ENCODE results near the gene VASP.

The VASP gene

GRCh38 chr19:45514376-45515051 is 7.2 kb downstream of the VASP start:
- no peak for DNase-seq (ENCODE audit: low read depth in 2 of 2, low spot score in 1 of 2)

GRCh38 chr19:45515081-45515624 is 7.9 kb downstream of the VASP start:
- DNase-seq (ENCODE audit: low read depth in 2 of 2, low spot score in 1 of 2): no peak

- DNase-seq (ENCODE audit: low read depth in 2 of 2, low spot score in 1 of 2): no peak
Measured at GRCh38 chr19:45515807-45516401, 8.6 kb downstream of the VASP start.

GRCh38 chr19:45517238-45517637 is 10.0 kb downstream of the VASP start:
- no peak for DNase-seq (ENCODE audit: low read depth in 2 of 2, low spot score in 1 of 2)

- no peak for DNase-seq (ENCODE audit: low read depth in 2 of 2, low spot score in 1 of 2)
Measured at GRCh38 chr19:45517641-45518468, 10.6 kb downstream of the VASP start.

- no peak for DNase-seq (ENCODE audit: low read depth in 2 of 2, low spot score in 1 of 2)
Measured at GRCh38 chr19:45518469-45518826, 11.2 kb downstream of the VASP start.

GRCh38 chr19:45522010-45522941 is 15.0 kb downstream of the VASP start:
- no peak for DNase-seq (ENCODE audit: low read depth in 2 of 2, low spot score in 1 of 2)

- no peak for DNase-seq (ENCODE audit: low read depth in 2 of 2, low spot score in 1 of 2)
Measured at GRCh38 chr19:45523642-45524256, 16.5 kb downstream of the VASP start.

GRCh38 chr19:45524575-45525129 is 17.4 kb downstream of the VASP start:
- DNase-seq (ENCODE audit: low read depth in 2 of 2, low spot score in 1 of 2): no peak

- no peak for DNase-seq (ENCODE audit: low read depth in 2 of 2, low spot score in 1 of 2)
Measured at GRCh38 chr19:45526143-45526542, 18.9 kb downstream of the VASP start.

GRCh38 chr19:45526971-45527370 is 19.7 kb downstream of the VASP start:
- no peak for DNase-seq (ENCODE audit: low read depth in 2 of 2, low spot score in 1 of 2)

GRCh38 chr19:45527731-45528130 is 20.5 kb downstream of the VASP start:
- no peak for DNase-seq (ENCODE audit: low read depth in 2 of 2, low spot score in 1 of 2)

GRCh38 chr19:45528149-45528743 is 21.0 kb downstream of the VASP start:
- no peak for DNase-seq (ENCODE audit: low read depth in 2 of 2, low spot score in 1 of 2)

GRCh38 chr19:45528744-45529419 is 21.6 kb downstream of the VASP start:
- DNase-seq (ENCODE audit: low read depth in 2 of 2, low spot score in 1 of 2): no peak

- no peak for DNase-seq (ENCODE audit: low read depth in 2 of 2, low spot score in 1 of 2)
Measured at GRCh38 chr19:45529420-45529785, 22.1 kb downstream of the VASP start.

GRCh38 chr19:45531349-45531748 is 24.1 kb downstream of the VASP start:
- no peak for DNase-seq (ENCODE audit: low read depth in 2 of 2, low spot score in 1 of 2)

GRCh38 chr19:45539459-45539858 is 32.2 kb downstream of the VASP start:
- DNase-seq (ENCODE audit: low read depth in 2 of 2, low spot score in 1 of 2): no peak

GRCh38 chr19:45542234-45542668 is 35.0 kb downstream of the VASP start:
- no peak for DNase-seq (ENCODE audit: low read depth in 2 of 2, low spot score in 1 of 2)

- DNase-seq (ENCODE audit: low read depth in 2 of 2, low spot score in 1 of 2): no peak
Measured at GRCh38 chr19:45547211-45547770, 40.0 kb downstream of the VASP start.

Data from stimulated activated CD8-positive, alpha-beta memory T cell treated with anti-CD3 and anti-CD28 coated beads, Interleukin-4, amount 100 ng/mL, for 4 hours (primary cell).